ENCODE measurements around the gene RPP25L.

RPP25L gene

DNA sequence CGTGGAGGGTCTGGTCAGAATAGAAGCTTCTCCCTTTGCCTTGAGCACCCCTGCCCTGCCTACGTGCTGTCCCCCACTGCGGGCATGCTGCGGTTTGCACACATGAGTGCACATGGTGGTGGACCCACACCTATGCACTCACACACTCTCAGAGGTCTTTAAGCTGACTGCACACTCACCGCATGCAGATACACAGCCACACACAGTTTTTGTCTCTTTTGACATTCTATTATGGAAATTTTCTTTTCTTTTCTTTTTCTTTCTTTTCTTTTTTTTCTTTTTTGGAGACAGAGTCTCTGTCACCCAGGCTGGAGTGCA, 17.6 kb upstream of the RPP25L start:
- Histone ChIP-seq H3K4me1 (ENCODE audit: control insufficient read depth in 2 of 2, insufficient read depth in 2 of 2, low read length in 2 of 2) (peaks cover 9 to 13% of the 10 kb centered on the region in 2 donors), H3K36me3 (ENCODE audit: control insufficient read depth in 2 of 2, insufficient read depth in 2 of 2, low read length in 2 of 2) (no peaks in the 10 kb centered on the region), H3K4me3 (ENCODE audit: low read length in 2 of 2) (peak overlapping the region; percentile 51 to 65), H3K9me3 (ENCODE audit: control insufficient read depth in 2 of 2, low read length in 2 of 2) (peaks cover 0 to 2% of the 10 kb centered on the region in 2 donors), H3K9ac (ENCODE audit: low read depth in 1 of 2, low read length in 2 of 2) (no peak overlapping the region), H3K27ac (ENCODE audit: low read depth in 2 of 2, low read length in 2 of 2) (no peak overlapping the region), H3K27me3 (ENCODE audit: control insufficient read depth in 2 of 2, insufficient read depth in 2 of 2, low read length in 2 of 2) (peaks cover 42 to 50% of the 10 kb centered on the region in 2 donors)

DNA sequence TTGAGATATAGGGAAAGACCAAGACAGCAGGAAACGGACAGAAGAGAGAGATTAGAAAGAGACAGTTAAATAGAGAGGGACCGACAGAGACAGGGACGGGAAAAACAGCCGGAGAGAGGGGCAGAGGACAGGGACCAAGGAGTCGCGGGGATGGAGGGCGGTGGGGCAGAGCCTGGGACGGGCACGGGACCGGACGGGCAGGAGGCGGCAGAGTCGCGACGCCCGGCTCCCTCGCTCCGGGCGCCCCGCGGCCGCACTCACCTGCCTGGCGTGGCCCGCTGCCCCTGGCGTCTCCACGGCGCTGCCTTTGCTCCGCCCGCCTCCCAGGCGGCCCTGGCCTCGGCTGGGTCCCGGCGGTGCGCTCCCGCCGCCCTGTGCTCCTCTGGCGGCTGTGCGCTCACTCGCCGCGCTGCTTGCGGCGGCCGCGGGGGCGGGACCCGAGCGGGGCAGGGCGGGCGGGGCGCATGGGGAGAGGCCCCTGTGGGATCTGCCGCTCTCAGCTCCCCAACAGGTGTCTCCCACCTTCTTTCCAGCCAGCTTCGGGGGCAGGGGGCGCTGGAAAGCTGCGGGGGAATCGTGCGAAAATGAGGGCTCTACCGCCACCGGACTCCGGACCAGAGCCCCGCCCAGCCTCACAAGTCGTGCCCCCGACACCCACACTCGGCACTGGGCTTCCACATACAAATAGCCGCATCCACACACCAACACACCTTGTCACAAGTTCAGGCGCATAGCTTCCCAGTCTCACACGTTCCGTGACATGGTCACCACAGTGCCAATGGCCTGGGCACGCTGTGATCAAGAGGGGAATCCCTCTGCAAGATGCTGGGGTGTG, 17.0 kb upstream of the RPP25L start, which contains the start of gene ARID3C:
Gene ARID3C (minus strand): TSS at position 411 of the 835 bp plus-strand sequence. CDS start 1,052 bp downstream, outside the sequence.
- H3K9me3 ChIP-seq (ENCODE audit: control insufficient read depth in 2 of 2, low read length in 2 of 2) = peaks cover 0 to 2% of the 10 kb centered on the region in 2 donors
- H3K27ac ChIP-seq (ENCODE audit: low read depth in 2 of 2, low read length in 2 of 2) = no peak within 1 kb of the TSS
- H3K9ac ChIP-seq (ENCODE audit: low read depth in 1 of 2, low read length in 2 of 2) = peak within 1 kb of the TSS in 1 of 2 donors; percentile 47
- H3K4me3 ChIP-seq (ENCODE audit: low read length in 2 of 2) = peak within 1 kb of the TSS; percentile 51 to 65
- peaks cover 9 to 13% of the 10 kb centered on the region in 2 donors for H3K4me1 ChIP-seq (ENCODE audit: control insufficient read depth in 2 of 2, insufficient read depth in 2 of 2, low read length in 2 of 2)
- peaks cover 47 to 55% of the 10 kb centered on the region in 2 donors for H3K27me3 ChIP-seq (ENCODE audit: control insufficient read depth in 2 of 2, insufficient read depth in 2 of 2, low read length in 2 of 2)
- no peaks in the 10 kb centered on the region for H3K36me3 ChIP-seq (ENCODE audit: control insufficient read depth in 2 of 2, insufficient read depth in 2 of 2, low read length in 2 of 2)

DNA sequence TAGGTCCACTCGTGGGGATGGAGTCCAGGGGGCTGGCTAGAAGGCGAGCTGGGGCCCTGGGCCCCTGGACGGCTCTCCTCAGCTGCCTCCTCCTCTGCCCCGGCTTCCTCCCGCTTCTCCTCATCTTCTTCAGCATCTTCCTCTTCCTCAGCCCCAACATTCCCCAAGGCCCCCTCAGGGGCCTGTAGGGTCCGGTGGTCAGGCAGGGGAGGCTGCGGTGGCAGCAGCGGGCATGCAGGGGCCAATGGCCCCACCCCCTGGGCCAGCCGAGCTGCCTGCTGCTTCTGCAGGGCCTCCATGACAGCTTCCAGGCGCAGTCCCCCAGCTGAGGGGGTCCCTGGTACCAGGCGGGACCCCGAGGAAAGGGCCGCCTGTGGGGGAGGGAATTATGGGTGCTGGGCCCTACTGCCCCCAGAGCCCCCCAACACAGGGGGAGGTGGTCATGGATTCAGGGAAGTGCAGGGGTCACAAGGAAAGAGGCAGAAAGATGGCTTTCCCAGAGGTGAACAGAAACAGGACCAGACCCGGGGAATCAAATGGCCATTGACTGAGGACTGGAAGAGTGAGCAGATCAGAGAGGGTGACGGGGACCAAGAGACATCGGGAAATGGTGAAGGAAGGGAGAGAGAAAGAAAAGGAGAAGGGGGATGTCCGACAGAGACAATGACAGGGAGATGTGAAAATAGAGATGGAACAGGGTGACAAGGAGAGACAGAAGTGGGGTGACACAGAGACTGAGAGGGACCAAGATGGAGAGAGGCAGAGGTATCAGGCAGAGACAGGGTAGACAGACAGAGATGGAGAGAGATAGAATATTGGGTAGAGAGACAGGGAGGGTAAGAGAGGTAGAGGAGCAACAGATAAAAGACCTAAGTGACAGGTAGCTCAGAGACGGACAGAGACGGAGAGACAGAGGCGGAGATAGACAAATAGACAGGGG, 16.1 kb upstream of the RPP25L start:
- peaks cover 0 to 2% of the 10 kb centered on the region in 2 donors for H3K9me3 ChIP-seq (ENCODE audit: control insufficient read depth in 2 of 2, low read length in 2 of 2)
- peak overlapping the region in 1 of 2 donors; percentile 47 for H3K9ac ChIP-seq (ENCODE audit: low read depth in 1 of 2, low read length in 2 of 2)
- peak overlapping the region; percentile 51 to 65 for H3K4me3 ChIP-seq (ENCODE audit: low read length in 2 of 2)
- peaks cover 54 to 61% of the 10 kb centered on the region in 2 donors for H3K27me3 ChIP-seq (ENCODE audit: control insufficient read depth in 2 of 2, insufficient read depth in 2 of 2, low read length in 2 of 2)
- H3K36me3 ChIP-seq (ENCODE audit: control insufficient read depth in 2 of 2, insufficient read depth in 2 of 2, low read length in 2 of 2) = no peaks in the 10 kb centered on the region
- peaks cover 9 to 13% of the 10 kb centered on the region in 2 donors for H3K4me1 ChIP-seq (ENCODE audit: control insufficient read depth in 2 of 2, insufficient read depth in 2 of 2, low read length in 2 of 2)
- H3K27ac ChIP-seq (ENCODE audit: low read depth in 2 of 2, low read length in 2 of 2) = no peak overlapping the region

DNA sequence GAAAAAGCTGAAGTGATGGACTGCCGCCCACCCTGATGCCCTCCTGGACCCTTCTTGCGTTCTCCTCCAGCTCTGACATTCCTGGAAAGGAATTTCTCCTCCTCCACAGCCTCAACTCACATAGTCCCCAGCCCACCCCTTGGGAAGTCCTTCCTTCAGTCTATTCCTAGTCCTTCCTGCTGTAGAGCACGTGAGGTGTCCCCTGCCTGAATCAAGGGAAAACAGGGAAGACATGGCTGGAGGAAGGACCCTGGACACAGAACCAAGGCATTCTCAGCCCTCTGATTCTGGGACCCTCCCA, 13.2 kb upstream of the RPP25L start:
- Histone ChIP-seq H3K4me3 (ENCODE audit: low read length in 2 of 2) (no peak overlapping the region), H3K4me1 (ENCODE audit: control insufficient read depth in 2 of 2, insufficient read depth in 2 of 2, low read length in 2 of 2) (peaks cover 8 to 12% of the 10 kb centered on the region in 2 donors), H3K27me3 (ENCODE audit: control insufficient read depth in 2 of 2, insufficient read depth in 2 of 2, low read length in 2 of 2) (peaks cover 64 to 69% of the 10 kb centered on the region in 2 donors), H3K9ac (ENCODE audit: low read depth in 1 of 2, low read length in 2 of 2) (no peak overlapping the region), H3K27ac (ENCODE audit: low read depth in 2 of 2, low read length in 2 of 2) (no peak overlapping the region), H3K9me3 (ENCODE audit: control insufficient read depth in 2 of 2, low read length in 2 of 2) (peaks cover 0 to 2% of the 10 kb centered on the region in 2 donors), H3K36me3 (ENCODE audit: control insufficient read depth in 2 of 2, insufficient read depth in 2 of 2, low read length in 2 of 2) (no peaks in the 10 kb centered on the region)

DNA sequence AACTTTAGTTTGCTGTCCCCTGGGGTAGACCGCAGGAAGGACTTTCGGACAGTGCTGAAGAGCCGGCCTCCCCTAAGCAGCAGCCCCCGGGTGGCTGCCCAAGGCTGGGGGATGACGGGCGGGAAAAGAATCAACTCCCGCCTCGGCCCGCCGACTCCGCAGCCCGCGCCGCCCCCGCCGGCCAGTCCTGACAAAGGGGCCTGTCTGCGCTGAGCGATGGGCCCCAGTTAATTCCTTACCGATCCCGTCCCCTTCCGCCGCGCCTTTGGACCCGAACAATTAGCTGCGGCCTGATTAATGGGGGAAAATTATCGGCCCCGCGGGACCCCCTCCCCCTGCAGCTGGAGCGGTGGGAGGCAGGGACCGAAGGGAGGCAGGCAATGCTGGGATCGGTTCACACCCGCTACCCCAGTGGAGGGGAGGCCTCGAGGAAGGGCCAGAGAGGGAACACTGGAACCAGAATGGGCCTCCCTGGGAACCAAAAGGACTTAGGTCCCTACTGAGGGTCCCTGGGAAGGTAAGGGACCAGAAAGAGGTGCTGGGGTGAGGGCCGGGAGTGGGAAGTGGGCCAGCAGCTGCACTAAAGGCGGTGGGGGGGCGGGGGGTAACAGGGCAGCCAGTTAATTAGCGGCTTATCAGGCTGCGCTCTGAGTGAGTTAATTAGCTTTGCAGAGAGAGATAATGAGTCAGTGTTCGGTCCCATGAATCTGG, 12.7 kb upstream of the RPP25L start:
- H3K27me3 ChIP-seq (ENCODE audit: control insufficient read depth in 2 of 2, insufficient read depth in 2 of 2, low read length in 2 of 2) = peaks cover 64 to 68% of the 10 kb centered on the region in 2 donors
- no peak overlapping the region for H3K4me3 ChIP-seq (ENCODE audit: low read length in 2 of 2)
- H3K9me3 ChIP-seq (ENCODE audit: control insufficient read depth in 2 of 2, low read length in 2 of 2) = peaks cover 0 to 2% of the 10 kb centered on the region in 2 donors
- no peaks in the 10 kb centered on the region for H3K36me3 ChIP-seq (ENCODE audit: control insufficient read depth in 2 of 2, insufficient read depth in 2 of 2, low read length in 2 of 2)
- H3K4me1 ChIP-seq (ENCODE audit: control insufficient read depth in 2 of 2, insufficient read depth in 2 of 2, low read length in 2 of 2) = peaks cover 10 to 15% of the 10 kb centered on the region in 2 donors
- H3K9ac ChIP-seq (ENCODE audit: low read depth in 1 of 2, low read length in 2 of 2) = no peak overlapping the region
- H3K27ac ChIP-seq (ENCODE audit: low read depth in 2 of 2, low read length in 2 of 2) = no peak overlapping the region

DNA sequence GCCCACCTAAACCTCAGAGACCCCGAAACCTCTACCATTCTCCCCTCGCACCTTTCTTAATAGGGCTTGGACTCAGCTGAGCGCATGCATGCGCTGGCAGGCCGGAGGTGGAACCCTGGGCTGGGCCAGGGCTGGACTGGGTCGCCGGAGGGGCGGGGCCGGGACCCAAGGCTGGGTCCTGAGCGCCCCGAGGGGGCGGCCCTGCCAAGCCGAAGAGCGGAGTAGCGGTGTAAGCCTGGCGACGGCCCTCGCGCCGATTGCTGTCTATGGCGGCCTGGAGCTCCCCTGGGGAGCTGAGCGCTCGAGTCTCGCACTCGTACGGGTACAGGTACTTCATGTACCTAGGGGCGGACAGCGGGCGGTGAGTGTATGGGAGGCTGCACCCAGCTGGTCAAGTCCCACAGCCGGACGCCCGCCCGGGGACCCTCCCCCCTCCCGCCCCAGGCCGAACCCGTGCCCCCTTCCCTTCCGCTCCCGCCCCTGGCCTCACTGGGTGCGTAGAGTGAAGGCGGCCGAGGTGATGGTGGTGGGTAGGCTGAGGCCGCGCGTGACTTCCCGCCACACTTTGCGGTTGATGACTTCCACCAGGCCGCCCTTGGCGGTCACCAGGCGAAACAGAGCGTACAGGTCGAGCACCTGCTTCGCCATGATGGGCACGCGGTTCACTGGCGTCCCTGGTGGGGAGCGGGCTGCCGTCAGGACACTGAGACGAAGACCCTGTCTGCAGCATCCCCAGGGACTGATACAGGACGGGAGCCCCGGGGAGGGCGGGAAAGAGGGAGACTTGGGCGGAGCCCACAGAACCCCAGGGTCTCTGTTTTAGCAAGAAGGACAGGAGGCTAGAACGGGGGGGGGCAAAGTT, 11.7 kb upstream of the RPP25L start:
- Histone ChIP-seq H3K9ac (ENCODE audit: low read depth in 1 of 2, low read length in 2 of 2) (no peak overlapping the region), H3K27me3 (ENCODE audit: control insufficient read depth in 2 of 2, insufficient read depth in 2 of 2, low read length in 2 of 2) (peaks cover 58 to 62% of the 10 kb centered on the region in 2 donors), H3K4me1 (ENCODE audit: control insufficient read depth in 2 of 2, insufficient read depth in 2 of 2, low read length in 2 of 2) (peaks cover 14 to 19% of the 10 kb centered on the region in 2 donors), H3K9me3 (ENCODE audit: control insufficient read depth in 2 of 2, low read length in 2 of 2) (peaks cover 0 to 2% of the 10 kb centered on the region in 2 donors), H3K27ac (ENCODE audit: low read depth in 2 of 2, low read length in 2 of 2) (no peak overlapping the region), H3K36me3 (ENCODE audit: control insufficient read depth in 2 of 2, insufficient read depth in 2 of 2, low read length in 2 of 2) (peaks cover 0 to 1% of the 10 kb centered on the region in 2 donors), H3K4me3 (ENCODE audit: low read length in 2 of 2) (no peak overlapping the region)

DNA sequence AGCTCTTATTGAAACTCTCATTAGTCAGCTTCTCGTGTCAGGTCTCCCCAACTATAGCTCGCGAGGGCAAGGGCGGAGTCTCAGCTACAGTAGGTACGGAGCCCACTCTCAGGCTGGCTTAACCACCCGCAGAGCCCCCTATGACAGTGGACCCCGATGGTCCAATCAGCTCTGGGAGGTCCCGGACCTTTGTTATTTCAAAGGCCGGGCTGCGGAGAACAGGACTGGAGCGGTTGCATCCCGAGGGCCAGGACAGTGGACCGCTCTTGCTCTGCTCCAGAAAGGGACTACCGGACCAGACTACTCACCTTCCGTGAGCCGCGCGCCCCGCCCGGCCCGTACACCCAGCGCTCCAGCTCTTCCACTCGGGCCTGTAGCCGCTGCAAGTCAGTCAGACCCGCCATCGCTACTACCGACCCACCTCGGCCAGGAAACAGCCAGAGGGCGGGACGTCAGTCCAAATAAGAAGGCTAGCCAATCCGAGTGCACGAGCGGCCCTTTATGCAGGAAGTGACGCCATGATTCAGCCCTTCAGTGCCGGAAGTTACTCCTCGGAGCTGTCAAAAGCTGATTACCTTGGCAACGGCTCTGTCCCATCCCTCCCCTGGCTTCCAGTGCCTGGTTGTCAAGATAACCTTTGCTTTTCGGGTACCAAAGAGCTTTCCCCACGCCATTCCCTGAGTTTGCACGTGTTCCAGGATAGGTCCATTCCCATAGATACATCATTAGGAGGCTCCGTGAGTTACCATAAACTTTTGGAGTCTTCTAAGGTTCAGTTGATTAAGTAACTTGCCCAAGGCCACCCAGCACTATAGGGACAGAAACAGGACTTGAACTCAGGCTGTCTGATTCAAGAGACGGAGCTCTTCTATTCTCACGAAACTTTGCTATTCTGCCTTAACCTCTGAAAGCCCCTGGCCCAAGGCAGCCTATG, 8.4 kb upstream of the RPP25L start, which contains the start of gene DCTN3:
Gene DCTN3 (minus strand): TSS at position 435 of the 934 bp plus-strand sequence. CDS start 31 bp downstream, at position 404.
- Histone ChIP-seq H3K9ac (ENCODE audit: low read depth in 1 of 2, low read length in 2 of 2) (peak within 1 kb of the TSS; percentile 79 to 86), H3K4me1 (ENCODE audit: control insufficient read depth in 2 of 2, insufficient read depth in 2 of 2, low read length in 2 of 2) (peaks cover 10 to 11% of the 10 kb centered on the region in 2 donors), H3K4me3 (ENCODE audit: low read length in 2 of 2) (peak within 1 kb of the TSS; percentile 83 to 87), H3K27me3 (ENCODE audit: control insufficient read depth in 2 of 2, insufficient read depth in 2 of 2, low read length in 2 of 2) (peaks cover 28 to 33% of the 10 kb centered on the region in 2 donors), H3K9me3 (ENCODE audit: control insufficient read depth in 2 of 2, low read length in 2 of 2) (no peaks in the 10 kb centered on the region), H3K27ac (ENCODE audit: low read depth in 2 of 2, low read length in 2 of 2) (peak within 1 kb of the TSS in 1 of 2 donors; percentile 39), H3K36me3 (ENCODE audit: control insufficient read depth in 2 of 2, insufficient read depth in 2 of 2, low read length in 2 of 2) (peaks cover 23 to 24% of the 10 kb centered on the region in 2 donors)

DNA sequence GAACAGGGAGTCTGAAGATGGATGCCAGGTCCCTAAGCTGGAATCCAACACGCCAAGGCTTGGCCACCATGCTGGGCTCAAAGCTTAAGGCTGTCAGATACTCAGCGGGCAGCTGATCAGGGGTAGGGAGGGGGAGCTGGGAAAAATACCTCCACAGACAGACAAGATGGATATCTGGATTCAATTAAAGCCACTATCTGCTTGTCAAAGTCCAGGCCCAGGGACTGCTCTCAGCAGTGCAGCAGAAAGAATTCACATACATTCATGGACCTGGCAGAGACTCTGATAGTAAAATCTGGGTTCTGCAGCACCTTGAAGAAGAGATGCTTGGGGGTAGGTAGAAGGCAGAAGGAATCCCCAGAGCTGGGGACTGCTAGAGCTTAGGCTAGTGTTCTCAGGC, 3.2 kb upstream of the RPP25L start:
- peaks cover 35 to 38% of the 10 kb centered on the region in 2 donors for H3K36me3 ChIP-seq (ENCODE audit: control insufficient read depth in 2 of 2, insufficient read depth in 2 of 2, low read length in 2 of 2)
- no peaks in the 10 kb centered on the region for H3K9me3 ChIP-seq (ENCODE audit: control insufficient read depth in 2 of 2, low read length in 2 of 2)
- no peaks in the 10 kb centered on the region for H3K27me3 ChIP-seq (ENCODE audit: control insufficient read depth in 2 of 2, insufficient read depth in 2 of 2, low read length in 2 of 2)
- H3K4me3 ChIP-seq (ENCODE audit: low read length in 2 of 2) = no peak overlapping the region
- H3K4me1 ChIP-seq (ENCODE audit: control insufficient read depth in 2 of 2, insufficient read depth in 2 of 2, low read length in 2 of 2) = peaks cover 28 to 29% of the 10 kb centered on the region in 2 donors
- H3K9ac ChIP-seq (ENCODE audit: low read depth in 1 of 2, low read length in 2 of 2) = no peak overlapping the region
- H3K27ac ChIP-seq (ENCODE audit: low read depth in 2 of 2, low read length in 2 of 2) = no peak overlapping the region

All from mucosa of rectum (tissue), 2 donors.